Activated gamma-delta T cell (primary cell): ENCODE data around the gene ERC2.

Experiments used
- DNase-seq: peaks from one replicate; lab custom pipeline; 2025; lab: John Stamatoyannopoulos, UW

ERC2 gene

GRCh38 chr3:55678546-55679216 lies 789.6 kb downstream of the ERC2 start:
- no peak for DNase-seq

DNA sequence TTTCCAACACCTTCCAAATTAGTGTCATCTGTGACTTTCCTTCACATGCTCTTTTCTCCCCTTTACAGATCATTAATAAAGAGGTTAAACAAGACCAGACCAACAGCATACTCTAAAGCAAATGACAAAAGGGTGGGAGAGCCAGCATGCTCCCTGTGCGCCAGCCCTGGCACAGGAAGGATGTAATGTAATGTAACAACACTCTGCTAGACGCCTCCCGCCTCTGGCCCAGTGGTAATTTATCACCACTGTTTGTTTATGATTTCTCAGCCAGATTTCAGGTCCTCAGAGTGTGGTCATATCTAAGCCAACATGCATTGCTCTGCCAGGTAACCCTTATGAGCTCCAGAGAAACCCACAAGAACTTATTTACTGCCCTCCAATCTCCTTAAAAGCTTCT lies 791.6 kb downstream of the ERC2 start:
- DNase-seq: no peak

GRCh38 chr3:55675478-55675877 lies 792.8 kb downstream of the ERC2 start:
- DNase-seq: no peak

DNA sequence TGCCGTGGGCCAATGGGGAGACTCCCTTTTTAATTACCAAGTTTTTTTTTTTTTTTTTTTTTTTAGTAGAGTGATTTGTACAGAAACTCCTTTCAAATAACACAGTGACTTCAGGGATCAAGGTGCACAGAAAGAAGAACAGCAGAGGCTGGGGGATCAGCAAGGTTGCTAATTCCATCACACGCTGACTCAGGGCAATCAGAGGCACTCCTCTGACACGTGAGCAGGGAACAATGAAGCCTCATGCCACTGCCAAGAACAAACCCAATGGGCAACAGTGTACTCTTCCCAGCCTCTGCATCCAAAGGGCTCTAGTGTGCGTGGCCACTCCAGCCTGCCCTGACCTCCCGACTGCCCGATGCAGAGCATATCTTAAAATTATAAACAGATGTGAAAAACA lies 794.5 kb downstream of the ERC2 start:
- no peak for DNase-seq

- DNase-seq: no peak
Observed at GRCh38 chr3:55669133-55669532, 799.1 kb downstream of the ERC2 start.

- no peak for DNase-seq
Observed at GRCh38 chr3:55668359-55668758, 799.9 kb downstream of the ERC2 start.

- DNase-seq: no peak
Observed at GRCh38 chr3:55664387-55664786, 803.9 kb downstream of the ERC2 start.

- DNase-seq: no peak
Observed at GRCh38 chr3:55662683-55663082, 805.6 kb downstream of the ERC2 start.

DNA sequence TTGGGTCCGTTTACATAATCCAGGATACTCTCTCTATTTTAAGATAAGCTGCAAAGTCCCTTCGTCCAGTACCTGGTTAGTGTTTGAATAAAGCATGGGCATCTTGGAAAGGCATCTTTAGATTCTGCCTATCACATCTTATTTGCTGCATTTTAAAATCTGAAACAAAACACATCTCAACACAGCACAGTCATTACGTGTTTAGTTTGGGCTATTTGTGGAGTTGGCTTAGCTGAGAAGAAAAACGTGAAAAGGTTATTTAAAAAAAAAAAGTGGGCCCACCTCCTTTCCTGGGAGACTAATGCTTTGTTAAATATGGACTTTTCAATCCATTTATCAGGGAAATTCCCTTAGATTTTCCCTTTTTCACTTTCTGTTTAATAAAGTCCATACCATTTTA lies 806.7 kb downstream of the ERC2 start:
- DNase-seq: no peak

DNA sequence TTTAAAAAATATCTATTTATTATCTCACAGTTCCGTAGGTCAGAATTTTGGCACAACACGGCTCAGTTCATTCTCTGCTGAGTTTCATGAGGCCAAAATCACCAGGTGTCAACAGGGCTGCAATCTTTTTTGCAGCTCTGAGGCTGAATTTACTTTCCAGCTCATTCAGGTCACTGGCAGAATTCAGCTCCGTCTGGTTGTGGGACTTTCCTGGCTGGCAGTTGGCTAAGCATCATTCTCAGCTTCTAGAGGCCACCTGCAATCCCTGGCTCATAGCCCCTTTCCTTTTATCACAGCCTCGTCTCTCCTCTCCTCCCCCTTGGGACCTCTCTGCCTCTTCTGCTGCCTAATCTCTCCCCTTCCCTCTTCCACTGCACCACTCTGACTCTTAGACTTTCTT lies 807.1 kb downstream of the ERC2 start:
- no peak for DNase-seq

- no peak for DNase-seq
Observed at GRCh38 chr3:55660642-55661041, 807.6 kb downstream of the ERC2 start.

GRCh38 chr3:55659701-55660100 lies 808.6 kb downstream of the ERC2 start:
- no peak for DNase-seq

DNA sequence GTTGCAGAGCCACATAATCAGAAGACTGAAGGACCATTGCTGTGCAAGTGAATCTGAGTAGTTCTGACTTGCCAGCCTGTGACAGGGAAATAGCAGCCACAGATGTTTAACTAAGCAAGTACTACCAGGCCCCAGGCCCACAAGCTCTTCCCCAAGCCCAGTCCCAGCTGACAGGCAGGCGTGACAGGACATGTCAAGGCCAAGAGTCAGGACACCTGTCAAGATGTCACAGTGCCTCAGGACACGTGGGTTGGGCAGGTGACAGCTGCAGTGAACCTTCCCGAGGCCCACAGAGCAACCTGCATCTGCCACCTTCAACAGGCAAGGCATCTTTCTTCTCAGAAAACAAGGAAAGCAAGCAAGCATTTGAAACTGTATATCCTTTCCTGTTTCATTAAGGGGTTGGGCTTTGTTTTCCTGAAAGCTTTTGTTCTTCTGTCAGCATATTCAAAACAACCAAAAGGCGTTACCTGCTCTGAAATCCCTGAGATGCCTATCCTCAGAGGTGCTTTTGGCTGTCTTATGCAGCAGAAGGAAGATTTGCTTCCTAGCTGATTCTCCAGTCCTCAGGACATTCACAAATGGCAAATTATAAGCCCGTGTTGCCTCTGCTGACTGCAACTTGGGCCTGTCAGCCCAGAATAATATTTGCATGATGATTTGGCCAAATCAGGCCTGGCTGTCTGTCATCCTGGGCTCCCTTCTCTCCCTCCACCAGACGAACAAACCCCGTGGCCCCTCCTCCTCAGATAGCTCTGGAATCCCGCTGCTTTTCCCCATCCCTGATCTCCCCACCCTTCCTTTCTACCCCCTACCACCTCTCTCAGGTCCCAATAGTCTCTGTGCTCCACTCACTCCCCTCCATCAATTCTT lies 809.3 kb downstream of the ERC2 start:
- DNase-seq: no peak

DNA sequence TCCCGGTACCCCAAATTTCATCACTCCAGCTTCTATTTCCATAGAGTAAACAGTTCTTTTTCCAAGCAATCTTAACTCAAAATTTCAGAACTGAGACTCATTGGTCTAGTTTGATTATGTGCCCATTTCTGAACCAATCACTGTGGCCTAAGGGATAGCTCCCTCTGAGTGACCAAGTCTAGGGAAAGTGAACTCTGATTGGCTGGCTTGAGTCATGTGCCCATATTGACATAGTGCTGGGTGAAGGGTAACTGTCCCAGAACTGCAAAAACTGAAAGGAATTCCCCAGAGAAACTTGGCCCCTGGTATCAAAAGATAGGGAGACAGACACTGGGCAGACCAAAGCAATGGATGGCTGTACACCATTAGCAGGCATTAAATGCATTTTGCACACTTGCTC lies 810.0 kb downstream of the ERC2 start:
- DNase-seq: no peak

DNA sequence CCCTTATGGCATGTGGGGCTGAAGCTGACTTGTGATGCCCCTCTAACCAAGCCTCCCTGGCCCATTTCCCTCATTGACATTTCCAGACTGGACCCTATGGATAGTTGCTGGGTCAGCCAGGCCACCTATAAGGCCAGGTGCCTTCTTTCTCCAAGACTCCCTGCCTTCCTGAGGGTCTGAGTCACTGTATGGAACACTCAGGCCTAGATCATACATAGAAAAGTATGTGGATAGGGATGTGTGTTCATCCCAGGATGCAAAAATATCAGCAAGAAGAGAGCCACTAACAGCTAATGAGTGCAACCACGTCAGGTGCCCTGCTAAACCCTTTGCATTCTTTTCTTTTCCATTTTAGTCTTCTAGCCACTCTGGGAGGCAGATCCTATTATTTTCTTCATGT lies 812.7 kb downstream of the ERC2 start:
- no peak for DNase-seq

GRCh38 chr3:55654123-55654760 lies 814.0 kb downstream of the ERC2 start:
- DNase-seq: no peak

- no peak for DNase-seq
Observed at GRCh38 chr3:55651011-55651410, 817.3 kb downstream of the ERC2 start.

DNA sequence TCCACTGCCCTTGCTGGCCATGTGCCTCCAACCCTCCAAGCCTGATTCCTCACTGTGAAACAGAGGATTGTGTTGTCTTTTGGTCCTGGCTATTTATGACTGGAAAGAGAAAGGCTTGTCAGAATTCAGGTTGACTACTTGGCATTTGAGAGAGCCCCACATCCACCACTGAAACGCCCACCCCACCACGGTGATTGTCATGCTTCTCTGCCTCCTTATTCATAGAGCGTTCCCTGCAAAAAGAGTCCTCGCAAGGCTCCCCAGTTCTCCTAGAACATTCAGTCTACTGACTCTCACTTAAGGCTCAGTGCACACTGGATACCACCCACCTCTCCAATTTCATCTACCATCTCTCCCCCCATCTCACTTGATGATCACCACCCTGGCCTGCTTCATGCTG lies 818.3 kb downstream of the ERC2 start:
- no peak for DNase-seq

DNA sequence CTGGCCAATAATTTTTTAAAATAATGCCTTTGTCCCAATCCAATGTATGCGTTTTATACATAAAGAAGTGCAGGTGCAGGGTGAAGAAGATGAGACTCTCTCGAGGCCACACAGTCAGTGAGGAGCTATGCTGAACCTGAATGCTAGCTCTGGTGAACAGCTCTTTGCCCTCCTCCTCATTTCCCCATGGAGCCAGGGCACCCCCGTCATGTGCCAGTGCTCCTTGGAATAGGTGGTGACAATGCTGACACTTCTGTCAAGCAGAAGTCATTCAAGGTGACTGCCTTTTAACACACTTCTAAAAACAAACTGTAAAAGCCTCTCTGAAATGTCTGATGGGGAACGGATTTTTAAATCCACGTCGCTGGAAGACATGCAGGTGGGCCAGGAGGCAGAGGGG lies 818.7 kb downstream of the ERC2 start:
- no peak for DNase-seq

DNA sequence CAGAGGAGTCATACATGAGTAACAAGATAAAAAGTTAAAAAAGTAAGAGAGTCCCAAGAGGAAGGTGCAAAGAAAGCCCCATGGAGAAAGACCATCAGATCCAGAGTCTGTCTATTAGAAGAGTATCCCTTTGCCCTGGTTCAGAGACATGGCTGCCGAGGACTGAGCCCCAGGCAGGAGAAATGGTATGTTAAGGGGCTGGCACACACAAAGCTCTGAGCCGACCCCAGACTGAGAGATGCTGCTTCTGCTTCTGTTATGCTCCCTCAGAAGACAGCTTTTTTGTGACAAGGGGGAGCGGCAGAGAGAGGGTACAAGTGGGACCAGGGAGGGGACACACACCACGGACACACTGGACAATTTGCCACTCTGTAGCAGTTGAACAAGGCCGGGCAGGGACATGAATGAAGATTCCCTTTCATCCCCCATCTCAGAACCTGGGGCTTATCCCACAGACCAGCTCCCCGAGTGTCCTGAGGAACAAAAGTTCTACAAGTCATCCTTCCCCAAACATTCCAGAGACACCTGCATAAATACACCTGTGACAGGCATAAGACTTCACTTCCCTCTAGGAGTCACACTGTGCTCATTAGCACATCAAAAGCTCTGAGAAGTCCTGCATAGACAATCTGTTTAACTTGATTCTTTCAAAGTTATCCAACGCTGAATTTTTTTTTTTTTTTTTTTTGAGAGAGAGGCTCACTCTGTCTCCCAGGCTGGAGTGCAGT lies 819.5 kb downstream of the ERC2 start:
- no peak for DNase-seq

DNA sequence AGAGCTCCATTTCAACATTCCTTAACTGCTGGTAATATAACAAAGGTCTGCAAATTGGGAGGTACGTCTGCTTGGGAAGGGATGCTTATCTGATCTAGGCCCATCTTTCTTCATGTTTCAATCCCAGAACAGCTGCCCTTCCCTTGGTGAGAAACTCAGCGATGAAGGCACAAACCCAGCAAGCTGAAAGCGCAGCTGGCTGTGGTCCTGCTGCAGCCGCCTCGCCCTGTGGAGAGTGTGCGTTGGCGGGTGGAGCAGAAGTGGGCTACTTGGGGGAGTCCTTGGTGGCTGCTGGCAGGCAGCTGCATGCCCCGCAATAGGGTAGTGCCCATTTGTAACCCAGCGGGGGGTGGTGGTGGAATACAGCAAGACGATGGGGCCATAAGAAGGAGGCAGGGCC lies 820.6 kb downstream of the ERC2 start:
- DNase-seq: no peak

DNA sequence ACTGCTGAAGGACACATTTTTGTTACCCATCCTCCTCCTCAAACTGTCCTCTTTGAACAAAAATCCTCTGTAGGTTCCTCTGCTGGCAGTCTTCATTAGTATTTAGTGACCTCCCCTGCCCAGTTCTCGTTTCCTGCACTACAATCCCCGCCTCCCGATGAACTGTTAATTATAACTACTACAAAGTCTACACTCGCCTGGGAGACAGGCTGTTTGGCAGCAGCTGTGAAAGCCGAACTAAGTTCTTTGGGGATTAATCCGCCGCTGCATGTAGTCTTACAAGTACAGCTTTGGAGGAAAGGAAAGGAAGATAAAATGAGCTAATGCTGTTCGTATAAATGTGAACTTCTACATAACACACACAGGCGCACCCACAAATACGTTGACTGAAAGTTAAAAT lies 821.2 kb downstream of the ERC2 start:
- DNase-seq: no peak
